Measurements from ENCODE around the gene CC2D2A.
A peak's percentile ranks its signal among the peaks of the same experiment; 100 is the strongest.

Gene CC2D2A

DNA sequence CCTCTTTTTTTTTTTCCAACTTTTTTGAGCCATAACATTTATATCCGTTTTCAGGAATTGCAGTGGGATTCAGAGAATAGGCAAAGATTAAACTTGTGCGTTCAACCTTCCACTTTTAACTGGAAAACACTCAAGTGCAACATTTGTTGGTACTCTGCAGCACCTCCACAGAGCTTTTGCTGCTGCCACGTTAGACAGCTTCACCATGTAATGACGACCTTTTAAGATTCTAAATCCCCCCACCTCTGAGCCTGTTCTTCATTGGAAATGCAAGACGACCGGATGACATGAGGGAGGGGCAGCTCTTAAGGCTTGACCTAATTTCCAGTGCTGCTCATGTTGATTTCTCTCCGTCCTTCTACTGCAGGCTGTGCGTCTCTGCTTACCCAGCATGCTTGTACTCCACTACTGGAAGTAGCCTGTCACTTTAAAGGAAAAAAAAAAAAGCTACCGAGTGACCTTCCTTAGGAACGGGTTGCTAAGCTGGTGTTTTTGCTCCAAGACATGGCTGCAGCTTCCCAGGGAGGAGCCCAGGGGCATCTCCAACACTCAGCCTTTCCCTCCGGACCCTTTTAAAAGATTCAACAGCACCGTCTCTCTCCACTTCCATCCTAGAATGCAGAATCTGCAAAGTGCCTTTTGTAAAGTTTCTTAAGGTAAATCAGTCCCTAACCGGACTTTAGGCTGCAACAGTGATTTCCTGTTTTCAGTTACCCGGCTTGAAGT, at the start of gene CC2D2A:
CC2D2A (plus strand) TSS at position 481 of the 726 bp plus-strand sequence. CDS start 6,051 bp downstream, outside the sequence.
- DNase-seq = no peak

DNA sequence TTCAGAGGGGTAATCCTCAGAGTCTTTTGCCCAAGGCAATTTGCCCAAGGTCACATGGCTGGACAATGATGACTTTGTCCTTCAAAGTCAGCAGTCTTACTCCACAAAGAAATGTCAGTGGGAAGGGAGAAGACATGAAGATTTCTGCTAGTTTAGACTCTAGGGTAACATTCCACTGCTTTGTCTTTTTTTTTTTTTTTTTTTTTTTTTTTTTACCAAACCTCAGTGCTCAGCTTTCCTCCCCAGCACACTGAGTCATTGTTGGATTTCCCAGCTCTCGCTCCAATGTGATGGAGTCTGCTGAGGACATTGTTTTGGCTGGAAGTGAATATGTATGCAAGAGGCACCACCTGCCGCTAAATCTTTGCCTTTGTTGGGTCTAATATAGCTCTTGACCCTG, 49.0 kb upstream of the CC2D2A start:
- no peak for DNase-seq

DNA sequence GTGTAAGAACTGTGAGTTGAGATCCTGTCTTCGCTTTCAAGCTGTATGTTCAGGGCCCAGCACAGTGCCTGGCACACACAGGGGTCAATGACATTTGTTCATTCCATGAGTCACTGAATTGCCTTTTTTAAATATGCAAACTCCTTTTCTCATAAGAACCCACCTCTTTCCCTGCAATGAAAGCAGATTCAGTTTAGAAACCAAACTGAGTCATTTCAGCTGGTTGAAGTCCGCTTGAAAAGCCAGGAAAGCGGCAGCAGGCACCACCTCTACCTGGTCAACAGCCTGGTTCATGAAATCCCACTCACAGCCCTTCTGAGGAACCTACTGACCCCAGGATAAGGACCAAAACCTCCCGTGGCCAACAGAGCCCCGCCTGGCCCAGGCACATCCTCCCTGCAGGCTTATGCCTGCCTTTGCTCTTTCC, 46.4 kb upstream of the CC2D2A start:
- no peak for DNase-seq

DNA sequence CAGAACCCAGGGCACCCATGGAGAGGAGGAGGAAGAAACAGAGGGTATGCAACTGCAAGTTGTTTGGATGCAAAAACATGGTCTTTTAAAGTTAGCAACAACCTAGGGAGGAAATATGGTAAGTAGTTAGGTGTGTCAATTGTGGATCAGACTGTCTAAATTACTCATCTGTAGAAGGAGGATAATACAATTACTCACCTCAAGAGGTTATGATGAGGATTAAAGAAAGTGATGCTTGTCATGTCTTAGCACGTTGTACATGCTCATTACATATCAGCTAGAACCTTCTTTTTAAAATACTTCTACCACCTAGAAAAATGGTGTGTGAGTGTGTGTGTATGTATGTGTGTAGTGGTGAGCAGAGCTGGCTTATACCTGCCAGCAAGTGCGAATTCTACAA, 44.2 kb upstream of the CC2D2A start:
- DNase-seq = no peak

DNA sequence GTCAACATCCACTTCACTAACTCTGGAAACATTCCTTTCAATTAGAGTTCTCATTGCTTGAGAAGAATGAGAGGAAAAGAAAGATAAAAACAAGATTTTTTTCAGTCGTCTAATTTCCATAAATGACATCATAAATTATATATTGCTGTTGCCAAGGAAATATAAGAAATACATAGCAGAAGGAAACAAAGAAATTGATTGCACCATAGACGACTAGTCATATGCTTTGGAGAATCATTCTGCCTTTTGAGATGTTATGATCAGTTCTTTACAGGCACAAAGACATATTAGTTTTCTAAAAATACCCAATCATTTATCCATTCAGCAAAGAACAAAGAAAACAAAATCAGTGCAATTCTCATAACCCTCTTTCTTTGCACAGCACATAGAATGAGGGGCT, 42.5 kb upstream of the CC2D2A start:
- DNase-seq = no peak

DNA sequence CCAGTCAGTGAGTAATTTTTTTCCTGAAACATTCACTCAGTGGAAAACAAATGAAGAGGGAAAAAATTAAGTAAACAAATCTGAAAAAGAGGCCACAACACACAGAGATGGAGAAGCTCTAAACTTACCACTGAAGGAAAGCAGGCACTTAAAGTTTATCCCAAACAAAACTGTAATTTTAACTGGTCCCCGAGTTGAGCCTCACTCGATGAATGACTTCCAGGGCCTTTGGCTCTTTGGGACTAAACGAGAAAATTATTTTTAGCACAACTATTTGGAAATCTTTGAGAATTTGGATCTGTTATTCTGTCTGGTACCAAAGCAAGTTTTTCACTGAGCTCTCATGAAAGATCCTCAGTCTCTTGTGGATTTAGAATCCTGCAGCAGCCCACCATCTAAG, 42.0 kb upstream of the CC2D2A start, which contains the start of gene C1QTNF7:
C1QTNF7 (plus strand) TSS at position 333 of the 400 bp plus-strand sequence. CDS start 7,711 bp downstream, outside the sequence.
- no peak for DNase-seq

DNA sequence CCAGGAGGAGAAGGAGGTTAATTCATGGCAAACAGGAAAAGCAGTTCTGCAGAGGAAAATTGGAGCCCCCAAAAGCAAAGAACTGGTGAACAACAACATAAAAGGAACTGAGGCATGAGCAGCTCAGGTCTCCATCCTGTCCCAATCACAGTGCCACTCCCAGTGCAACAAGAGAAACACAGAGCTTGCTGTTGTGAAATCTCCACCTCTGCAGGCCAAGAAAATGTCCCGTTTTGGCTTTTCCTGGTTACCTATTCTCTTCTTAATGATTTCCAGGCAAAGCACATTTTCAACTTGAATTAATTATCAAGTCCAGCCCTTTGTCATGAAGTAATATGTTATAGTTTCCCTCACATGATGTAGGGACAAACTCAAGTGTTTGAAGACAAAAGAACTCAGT, 41.1 kb upstream of the CC2D2A start:
- no peak for DNase-seq

DNA sequence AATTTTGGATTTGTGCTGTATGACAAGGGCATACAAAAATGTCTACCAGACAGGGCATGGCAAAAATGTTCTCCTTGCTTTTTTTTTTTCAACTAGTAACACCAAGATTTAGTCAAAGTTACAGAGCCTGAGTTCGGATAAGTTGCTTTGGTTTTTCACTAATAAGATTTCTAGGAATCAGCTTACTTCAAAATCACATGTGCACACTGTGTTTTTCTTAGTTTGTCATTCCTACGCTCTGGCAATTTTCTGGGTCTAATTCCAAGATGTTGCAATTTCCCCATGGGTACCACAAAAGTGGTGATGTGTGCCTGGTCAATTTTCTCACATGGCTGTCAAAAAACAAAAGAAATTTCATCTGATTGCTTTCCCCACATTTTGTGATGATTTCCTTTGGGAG, 35.6 kb upstream of the CC2D2A start:
- no peak for DNase-seq

DNA sequence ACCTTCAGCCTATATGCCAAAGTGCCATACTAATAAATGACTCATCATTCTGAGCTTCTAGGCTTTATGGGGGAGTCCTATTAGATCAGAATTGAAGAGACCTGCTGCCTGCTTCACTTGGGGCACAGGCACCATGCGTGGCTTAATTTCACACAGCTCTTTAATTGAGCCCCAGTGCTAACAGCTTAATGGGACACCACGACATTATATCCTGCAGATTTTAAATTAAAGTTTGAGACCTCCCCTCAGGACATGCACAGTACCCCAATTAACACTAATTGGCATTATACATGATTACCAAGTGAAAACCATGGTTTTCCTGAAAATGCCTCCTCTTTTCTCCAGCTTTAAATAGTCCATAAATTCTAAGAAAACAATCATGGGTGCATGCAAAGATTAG, 35.0 kb upstream of the CC2D2A start:
- DNase-seq = no peak

DNA sequence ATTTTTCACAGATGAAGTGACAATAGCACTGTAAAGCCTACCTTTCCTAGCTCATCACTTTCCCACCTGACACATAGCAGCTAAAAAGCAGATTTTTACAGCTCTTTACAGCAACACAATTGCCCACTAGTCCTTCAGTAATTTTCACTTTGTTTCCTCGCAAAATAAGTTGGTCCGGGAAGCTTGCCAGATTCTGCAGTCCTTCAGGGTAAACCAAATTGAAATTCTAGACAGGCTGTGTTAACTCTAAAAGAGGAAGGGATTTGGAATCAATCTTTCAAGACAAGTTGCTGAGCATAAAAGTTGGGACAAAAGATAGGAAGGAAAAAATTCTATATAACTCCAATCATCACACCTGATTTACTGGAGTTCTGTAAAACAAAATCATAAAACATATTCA, 33.2 kb upstream of the CC2D2A start:
- DNase-seq = no peak

DNA sequence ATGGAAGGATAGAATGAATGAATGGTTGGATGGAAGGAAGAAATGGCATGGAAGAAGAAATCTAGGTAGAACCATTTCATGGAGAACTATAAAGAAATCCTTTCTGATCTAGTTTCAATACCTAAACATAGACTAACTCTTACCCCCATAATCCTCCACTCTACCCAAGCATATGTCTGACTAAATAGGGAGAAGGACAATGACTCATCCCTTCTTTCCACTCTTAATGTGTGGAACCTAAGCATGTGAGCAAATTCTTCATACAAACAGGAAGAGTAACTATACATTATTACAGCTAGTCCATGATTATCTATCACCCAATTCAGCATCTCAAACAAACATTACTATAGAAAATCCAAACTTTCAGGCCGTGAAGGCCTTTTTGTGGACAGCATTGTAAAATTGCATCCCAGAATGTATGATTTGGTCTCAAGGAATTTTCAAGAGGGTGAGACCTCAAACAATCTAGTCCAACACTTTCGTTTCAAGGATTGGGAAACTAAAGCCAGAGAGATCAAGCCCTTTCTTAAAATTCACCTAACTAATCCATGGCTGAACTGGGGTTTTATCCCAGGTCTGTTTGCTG, 30.6 kb upstream of the CC2D2A start:
- DNase-seq = no peak

DNA sequence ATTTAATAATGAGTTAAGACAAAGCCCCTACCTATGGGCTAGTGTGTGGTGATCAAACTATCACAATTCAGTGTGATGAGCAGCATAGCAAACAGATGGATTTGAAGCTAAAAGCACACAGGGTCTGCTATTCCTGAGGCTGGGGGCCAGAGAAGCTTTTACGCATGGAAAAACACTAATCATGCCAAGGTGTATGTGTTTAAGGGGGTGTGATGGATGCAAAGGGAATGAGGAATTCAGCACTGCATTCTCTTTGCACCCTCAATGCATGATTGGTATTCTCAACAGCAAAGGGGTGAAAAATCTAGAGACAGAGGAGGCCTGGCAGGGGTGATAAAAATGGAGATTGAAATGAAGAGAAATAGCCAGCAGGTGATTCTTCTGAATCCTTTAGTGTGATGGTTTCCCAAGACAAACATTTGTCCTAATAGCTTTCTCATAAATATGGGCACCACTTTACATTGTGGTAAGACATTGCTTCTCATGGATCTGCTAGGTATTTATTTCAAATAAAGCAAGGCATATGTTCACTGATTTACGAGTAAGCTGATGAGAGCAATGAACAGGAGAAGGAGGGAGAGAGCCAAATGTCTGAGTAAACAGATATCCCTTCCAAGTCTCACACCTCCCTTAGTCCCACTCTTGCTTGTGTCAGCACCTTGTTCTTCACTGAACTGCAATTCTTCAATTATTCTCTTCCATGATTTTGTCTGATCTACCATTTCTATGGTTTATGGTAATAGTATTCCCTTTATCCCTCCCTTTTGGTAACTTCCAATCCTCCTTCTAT, 26.1 kb upstream of the CC2D2A start:
- no peak for DNase-seq

DNA sequence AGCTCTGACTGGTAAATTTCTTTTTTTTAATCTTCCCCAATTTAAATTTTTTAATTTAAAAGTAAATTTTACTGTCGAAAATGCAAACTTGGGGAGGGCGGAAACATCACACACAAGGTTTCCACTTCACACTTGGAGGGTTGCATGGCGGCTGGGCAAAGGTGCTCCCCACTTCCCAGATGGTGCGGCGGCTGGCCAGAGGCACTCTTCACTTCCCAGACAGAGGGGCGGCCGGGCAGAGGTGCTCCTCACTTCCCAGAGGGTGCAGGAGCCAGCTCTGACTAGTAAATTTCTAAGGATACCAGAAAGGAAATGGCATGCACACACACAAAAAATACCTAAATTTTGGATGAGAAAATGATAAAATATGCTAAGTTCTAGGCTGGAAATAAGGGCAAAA, 25.4 kb upstream of the CC2D2A start:
- DNase-seq = no peak

DNA sequence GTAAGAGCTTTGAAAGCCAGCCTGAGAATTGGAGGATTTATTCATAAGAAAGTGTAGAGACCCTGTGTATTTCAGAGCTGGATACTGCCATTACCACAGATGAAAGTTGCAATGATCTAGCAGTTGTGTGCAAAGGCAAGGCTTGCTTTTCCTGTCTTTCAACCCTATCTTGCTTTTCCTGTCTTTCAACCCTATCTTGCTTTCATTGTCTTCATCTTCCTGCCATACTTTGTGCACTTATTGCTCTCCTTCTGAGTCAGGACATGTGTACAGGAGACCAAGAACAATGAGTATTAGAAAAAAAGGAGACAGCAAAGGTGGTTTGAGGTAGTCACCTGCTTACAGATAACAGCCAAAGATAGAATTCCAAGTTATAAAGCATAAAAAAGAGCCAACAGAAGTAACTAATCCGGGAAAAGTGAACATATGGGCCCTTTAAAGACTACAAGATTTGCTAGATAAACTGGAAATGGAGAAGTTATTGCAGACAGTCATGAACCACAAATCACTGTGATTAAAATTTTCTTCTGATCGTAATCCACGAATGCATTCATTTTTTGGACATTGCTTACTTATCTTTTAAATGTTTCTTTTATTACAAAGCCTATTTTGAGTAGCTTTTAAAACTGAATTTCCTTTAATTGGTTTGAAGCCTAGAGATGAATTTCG, 24.7 kb upstream of the CC2D2A start:
- no peak for DNase-seq

DNA sequence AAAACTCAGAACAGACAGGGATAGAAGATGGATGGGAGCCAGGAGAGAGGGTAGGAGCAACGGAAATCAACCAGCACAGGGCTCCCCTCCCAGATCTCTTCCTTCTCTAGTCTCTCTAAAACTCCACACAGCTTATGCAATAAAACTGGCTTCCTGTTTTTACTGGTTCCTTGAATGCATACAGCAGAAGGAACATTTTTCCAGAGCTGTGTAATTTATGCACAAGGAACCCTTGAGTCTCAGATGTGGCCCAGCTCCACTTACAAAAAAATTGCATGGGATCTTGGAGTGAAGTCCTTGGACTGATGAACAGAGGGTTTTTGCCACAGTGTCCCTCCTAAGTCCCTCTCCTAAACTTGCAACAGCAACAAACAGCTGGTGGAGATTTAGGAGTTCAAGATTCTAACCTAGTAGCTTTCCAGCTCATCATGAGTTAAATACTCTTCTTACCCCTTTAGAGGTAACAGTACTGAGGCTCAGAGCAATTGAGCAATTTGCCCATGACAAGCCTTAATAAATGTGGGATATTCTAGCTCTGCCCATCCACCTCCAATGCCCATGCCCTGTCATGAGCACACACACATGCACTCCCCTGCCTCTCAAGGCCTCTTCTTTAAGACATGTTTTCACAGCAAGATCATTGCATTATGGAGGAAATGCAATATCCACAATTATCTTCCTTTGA, 18.4 kb upstream of the CC2D2A start:
- no peak for DNase-seq

DNA sequence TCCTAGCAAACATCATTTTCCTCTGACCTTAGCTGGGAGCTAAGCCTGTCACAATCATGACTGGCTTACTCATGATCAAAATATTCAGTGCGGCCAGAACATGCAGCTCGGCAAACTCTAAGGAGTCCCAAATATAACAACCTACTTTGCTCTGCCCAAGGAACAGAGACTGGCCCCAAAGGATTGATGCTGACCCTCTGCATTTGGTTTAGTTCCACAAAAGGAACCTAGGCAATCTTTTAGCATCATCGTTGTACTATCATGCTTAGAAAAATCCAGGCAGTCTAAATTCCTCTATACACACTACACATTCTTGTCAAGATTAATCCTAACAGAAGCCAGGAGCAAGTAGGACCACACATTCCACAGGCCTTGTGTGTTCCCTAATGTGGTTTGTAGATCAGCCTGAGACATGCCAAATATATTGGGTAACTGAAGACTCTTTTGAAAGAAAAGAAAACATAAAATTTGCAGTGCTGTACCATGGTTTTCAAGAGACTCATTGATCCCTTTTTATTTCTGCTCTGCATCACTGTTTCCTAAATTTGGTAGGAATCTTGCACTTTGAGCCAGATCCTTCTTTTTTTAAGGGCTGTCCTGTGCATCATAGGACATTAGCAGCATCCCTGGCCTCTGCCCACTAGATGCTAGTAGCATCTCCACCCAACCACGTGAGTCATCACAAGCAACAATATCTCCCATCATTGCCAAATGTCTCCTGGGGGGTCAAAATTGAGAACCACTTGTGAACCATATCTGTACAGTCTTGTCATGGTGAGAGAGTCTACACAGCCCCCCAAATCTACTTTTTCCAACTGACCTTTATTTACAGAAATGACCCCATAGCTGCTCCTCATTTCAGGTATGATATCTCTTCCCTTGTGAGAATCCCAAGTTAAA, 17.6 kb upstream of the CC2D2A start:
- DNase-seq = no peak

DNA sequence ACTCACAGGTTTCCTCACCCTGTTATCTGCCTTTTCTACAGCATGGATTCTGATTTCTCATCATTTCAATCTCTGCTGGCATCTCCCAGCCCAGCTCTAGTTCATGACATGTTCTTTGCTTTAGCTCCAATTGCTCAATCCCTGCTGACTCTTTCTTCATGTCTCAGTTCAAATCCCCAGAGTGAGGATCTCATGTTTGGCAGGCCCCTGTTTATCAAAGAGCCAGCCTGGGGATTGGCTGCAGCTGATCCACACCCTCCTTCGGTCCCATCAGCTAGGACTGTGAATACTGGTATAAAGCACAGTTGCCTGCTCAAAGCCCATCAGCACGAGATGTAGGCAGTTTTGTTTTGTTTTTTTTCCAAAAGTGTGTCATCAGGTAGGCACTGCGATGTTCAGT, 14.4 kb upstream of the CC2D2A start:
- DNase-seq = no peak

DNA sequence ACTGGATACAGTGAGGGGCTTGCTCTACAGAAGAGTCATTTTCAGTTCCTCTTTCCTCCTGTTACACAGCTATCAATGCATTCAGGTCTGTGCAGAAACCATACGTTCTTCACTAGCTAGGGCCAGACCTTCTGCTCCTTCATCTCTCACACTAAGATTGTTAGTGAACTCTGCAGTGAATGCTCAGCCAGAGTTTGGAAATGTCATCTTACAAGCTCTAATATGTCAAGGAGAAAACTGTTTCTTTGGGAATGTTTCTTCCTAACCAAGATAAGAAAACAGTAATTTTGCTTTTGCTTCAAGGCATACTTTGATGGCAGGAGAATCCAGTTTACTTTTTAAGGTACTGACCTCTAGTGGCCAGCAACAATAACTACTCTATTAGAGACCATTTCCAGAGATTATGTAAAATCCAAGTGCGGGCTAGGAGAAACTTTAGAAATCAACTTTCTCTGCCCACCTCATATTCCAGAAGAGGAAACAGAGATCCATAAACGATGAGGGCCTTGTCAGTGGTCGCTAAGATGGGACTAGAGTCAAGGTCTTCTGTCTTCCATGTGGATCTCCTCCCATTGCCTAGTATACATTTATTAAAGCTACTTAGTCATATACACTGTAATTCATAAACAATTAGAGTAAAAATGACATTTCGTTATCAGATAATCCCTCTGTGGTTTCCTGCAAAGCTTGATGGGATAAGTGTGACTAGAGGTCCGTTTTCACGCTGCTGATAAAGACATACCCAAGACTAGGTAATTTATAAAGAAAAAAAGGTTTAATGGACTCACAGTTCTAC, 12.1 kb upstream of the CC2D2A start:
- peak; percentile 51 for DNase-seq

DNA sequence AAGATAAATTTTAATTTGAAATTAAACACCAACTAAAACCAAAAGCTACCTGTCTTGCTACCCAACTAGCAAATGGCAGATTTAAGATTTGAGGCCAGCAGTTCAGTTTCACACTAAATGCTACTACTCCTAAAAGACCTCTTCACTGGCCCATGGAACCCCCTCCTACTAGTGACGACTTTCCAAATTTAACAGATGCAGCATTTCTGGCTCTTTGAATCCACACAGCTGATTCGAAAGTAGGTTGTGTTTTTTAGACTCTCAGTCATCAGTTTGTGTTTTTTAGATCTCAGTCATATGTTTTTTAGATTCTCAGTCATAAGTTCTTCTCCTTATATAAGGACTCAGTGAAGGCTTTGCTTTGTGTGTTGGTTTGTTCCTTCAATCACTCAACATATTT, 11.1 kb upstream of the CC2D2A start:
- no peak for DNase-seq

DNA sequence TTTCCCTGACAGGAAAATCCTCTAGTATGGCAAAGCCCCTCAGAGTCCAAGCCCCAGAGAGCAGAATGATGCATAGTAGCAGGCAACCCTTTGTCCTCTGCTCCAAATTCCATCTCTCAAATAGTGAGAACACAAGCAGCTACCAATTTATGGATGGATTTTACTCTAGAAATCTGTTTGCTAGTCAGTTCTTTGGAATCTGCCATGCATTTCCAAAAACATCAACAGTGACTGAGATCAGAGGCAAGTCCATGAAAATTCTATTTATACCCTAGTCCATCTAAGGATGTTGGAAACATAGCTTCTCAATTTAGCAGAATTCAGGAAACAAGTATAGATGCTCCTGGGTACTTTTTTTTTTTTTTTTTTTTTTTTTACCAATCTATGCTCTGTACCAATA, 10.0 kb upstream of the CC2D2A start:
- DNase-seq = no peak

DNA sequence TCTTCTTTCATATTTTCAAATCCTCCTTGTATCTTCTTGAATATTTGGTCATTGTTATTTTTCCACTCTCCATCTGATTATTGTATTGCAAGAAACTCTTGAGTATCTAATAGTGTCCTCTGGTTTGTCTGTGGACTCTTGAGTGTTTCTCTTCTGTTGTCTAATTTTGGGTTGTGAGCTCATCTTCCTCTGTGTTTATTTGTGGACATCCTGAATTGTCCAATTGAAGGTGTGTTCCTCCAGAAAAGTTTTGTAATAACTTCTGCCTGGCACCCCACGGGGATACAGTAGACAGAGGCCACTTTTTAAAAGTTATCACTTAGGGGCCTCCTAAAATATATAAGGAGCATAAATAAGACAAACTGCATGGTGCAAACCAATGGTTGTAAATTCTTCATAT, 3.1 kb upstream of the CC2D2A start:
- no peak for DNase-seq

Data from CD4-positive, alpha-beta T cell treated with Interleukin-17A for 1 hour (primary cell).